Neutrophil (primary cell): ENCODE results near the gene RALGAPA2.

Source experiments
- H3K27ac ChIP-seq: fragments of 200-600 bp; sonication (generic); 2 replicates; pipeline ENCODE4 v1.5.1; 2016; ENCODE audit warnings: mild to moderate bottlenecking, moderate library complexity
- H3K27me3 ChIP-seq: fragments of 200-600 bp; sonication (generic); 2 replicates; pipeline ENCODE4 v1.6.0; 2016; ENCODE audit warnings: mild to moderate bottlenecking
- H3K36me3 ChIP-seq: fragments of 200-600 bp; sonication (generic); 2 replicates; pipeline ENCODE4 v1.5.1; 2017
- H3K4me1 ChIP-seq, 2 experiments: fragments of 200-600 bp in 1 of 2; sonication (generic) in 1 of 2; 1 replicate in 1 of 2; 2 replicates in 1 of 2; pipeline versions ENCODE4 v1.5.1 to v1.6.1; 2013 to 2016; ENCODE audit warnings: low read depth in 1 of 2, low read length in 1 of 2, mild to moderate bottlenecking in 1 of 2, moderate library complexity in 1 of 2; ENCODE audit not compliant: control insufficient read depth in 1 of 2, insufficient read depth in 1 of 2
- H3K4me3 ChIP-seq, 2 experiments: fragments of 200-600 bp in 1 of 2; sonication (generic) in 1 of 2; 1 replicate in 1 of 2; 2 replicates in 1 of 2; pipeline ENCODE4 v1.5.1; 2013 to 2016; ENCODE audit warnings: low read depth in 1 of 2, low read length in 1 of 2, mild to moderate bottlenecking in 1 of 2, moderate library complexity in 1 of 2
- H3K9me3 ChIP-seq: fragments of 200-600 bp; sonication (generic); 2 replicates; pipeline ENCODE4 v1.5.1; 2016
- TF ChIP-seq, protein P1 (sequence below): fragments of 200-600 bp; sonication (generic); IDR thresholded peaks from 2 replicates; pipeline ENCODE4 v1.5.1; 2016; ENCODE audit warnings: antibody characterized with exemption

The RALGAPA2 gene

DNA sequence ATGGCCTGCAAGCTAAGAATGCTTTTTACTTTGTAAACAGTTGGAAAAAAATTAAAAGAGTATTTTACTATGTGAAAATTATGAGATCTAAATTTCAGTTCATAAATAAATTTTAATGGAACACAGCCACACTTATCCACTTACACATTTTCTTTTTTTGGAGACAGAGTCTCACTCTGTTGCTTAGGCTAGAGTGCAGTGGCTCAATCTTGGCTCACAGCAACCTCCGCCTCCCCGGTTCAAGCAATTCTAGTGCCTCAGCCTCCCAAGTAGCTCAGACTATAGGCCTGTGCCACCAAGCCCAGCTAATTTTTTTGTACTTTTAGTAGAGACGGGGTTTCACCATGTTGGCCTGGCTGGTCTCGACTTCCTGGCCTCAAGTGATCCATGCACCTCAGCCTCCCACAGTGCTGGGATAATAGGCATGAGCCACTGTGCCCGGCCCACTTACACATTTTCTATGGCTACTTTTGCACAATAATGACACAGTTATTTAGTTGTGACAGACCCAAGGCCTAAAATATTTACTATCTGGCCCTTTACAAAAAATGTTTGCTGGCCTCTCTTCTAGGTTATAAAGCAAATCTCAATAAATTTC, 234.9 kb downstream of the RALGAPA2 start:
- Histone ChIP-seq H3K4me1 (no peaks in the 10 kb centered on the region), H3K9me3 (no peaks in the 10 kb centered on the region), H3K36me3 (peaks cover 31% of the 10 kb centered on the region), H3K27me3 (no peaks in the 10 kb centered on the region), H3K4me3 (no peak overlapping the region), H3K27ac (no peak overlapping the region)
- TF ChIP-seq, protein P1, sequence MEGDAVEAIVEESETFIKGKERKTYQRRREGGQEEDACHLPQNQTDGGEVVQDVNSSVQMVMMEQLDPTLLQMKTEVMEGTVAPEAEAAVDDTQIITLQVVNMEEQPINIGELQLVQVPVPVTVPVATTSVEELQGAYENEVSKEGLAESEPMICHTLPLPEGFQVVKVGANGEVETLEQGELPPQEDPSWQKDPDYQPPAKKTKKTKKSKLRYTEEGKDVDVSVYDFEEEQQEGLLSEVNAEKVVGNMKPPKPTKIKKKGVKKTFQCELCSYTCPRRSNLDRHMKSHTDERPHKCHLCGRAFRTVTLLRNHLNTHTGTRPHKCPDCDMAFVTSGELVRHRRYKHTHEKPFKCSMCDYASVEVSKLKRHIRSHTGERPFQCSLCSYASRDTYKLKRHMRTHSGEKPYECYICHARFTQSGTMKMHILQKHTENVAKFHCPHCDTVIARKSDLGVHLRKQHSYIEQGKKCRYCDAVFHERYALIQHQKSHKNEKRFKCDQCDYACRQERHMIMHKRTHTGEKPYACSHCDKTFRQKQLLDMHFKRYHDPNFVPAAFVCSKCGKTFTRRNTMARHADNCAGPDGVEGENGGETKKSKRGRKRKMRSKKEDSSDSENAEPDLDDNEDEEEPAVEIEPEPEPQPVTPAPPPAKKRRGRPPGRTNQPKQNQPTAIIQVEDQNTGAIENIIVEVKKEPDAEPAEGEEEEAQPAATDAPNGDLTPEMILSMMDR: no peak

DNA sequence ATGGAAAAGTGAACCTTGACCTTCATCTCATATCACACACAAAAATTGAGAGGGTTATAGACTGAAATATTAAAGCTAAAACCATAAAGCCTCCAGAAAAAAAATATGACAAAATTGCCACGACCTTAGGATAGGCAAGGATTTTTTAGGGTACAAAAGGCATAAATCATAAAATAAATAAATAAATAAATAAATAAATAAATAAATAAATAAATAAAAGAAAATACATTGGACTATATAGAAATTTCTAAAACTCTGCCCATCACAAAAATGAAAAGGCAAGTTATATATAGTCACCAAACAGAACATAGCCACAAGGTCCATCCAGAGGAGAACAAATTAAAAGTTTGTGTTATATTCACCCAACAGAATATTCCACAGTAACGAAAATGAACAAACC, 235.9 kb downstream of the RALGAPA2 start:
- Histone ChIP-seq H3K27ac (no peak overlapping the region), H3K36me3 (peaks cover 30% of the 10 kb centered on the region), H3K27me3 (no peaks in the 10 kb centered on the region), H3K4me3 (no peak overlapping the region), H3K4me1 (no peaks in the 10 kb centered on the region), H3K9me3 (no peaks in the 10 kb centered on the region)
- TF ChIP-seq, protein P1: no peak

DNA sequence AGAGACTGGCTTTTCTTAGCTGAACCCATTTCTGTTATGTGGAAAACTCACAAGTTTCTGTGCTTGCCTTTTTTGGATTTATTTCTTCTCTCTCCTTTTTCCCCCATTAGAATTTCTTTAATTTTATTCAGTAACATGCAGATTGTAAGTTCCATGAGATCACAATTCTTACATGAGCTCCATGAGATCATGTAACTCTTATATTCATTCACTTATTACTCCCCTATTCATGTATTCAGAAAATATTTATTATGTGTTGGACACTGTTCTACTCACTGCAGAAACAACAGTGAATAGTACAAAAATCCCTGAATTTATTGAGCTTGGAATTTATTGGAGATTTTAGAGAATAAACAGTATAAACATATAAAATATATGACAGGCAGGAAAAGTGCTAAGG, 238.8 kb downstream of the RALGAPA2 start:
- Histone ChIP-seq H3K27me3 (no peaks in the 10 kb centered on the region), H3K4me1 (no peaks in the 10 kb centered on the region), H3K4me3 (no peak overlapping the region), H3K9me3 (no peaks in the 10 kb centered on the region), H3K36me3 (peaks cover 32% of the 10 kb centered on the region), H3K27ac (no peak overlapping the region)
- TF ChIP-seq, protein P1: no peak

DNA sequence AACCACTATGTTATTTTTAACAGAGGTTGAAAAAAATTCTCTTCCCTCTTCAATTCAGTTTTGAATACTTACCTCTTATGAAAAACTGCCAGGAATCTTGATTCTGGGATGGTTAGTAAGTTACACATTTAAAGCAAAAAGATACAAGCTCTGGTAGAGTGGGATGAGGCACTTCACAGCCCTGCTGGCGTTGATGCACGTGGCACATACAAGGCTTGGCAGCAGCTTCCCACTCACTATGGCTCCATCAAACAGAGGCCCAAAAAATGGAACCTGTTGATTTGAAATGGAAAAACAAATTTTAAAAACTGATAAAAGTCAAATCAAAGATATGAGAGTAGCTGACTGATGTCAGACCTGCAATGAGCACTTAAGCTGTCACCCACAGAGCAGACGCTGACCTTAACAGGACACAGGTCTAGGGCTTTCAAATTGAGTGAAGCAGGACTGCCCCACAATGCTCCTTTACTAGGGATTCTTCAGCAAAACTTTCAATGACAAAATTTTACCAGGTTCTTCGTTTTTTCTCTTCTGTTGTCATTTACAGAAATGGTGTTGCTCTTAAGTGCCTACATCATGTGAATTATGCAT, 239.7 kb downstream of the RALGAPA2 start:
- Histone ChIP-seq H3K4me1 (no peaks in the 10 kb centered on the region), H3K27me3 (no peaks in the 10 kb centered on the region), H3K36me3 (peaks cover 41% of the 10 kb centered on the region), H3K9me3 (no peaks in the 10 kb centered on the region), H3K27ac (no peak overlapping the region), H3K4me3 (no peak overlapping the region)
- TF ChIP-seq, protein P1: no peak

DNA sequence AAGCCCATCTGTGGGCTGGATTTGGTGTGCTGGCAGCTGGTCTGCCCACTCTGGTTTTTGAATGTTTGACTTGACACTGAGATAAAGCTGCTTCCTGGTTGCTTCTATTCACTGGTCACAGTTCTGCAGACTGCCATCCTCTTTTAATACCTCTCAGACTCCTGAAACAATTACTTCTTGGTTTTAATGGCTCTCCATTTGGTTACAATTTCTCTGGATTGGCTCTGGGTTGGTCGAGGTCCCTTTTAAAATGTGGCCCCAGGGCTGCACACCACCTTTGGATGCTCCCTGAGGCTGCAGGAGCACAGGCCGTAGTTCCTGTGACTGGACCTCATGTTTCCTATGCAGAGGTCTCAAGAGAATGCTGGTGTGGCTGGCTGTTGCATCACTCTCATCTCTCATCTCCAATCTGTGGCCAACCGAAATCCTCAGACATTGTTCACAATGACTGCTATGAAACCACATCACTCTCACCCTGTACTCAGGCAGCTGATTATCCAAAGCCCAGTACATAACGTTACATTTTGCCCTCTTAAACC, 246.0 kb downstream of the RALGAPA2 start:
- H3K27ac ChIP-seq: no peak overlapping the region
- TF ChIP-seq, protein P1: no peak
- no peaks in the 10 kb centered on the region for H3K9me3 ChIP-seq
- H3K4me1 ChIP-seq: no peaks in the 10 kb centered on the region
- H3K36me3 ChIP-seq: peaks cover 57% of the 10 kb centered on the region
- H3K27me3 ChIP-seq: no peaks in the 10 kb centered on the region
- H3K4me3 ChIP-seq: no peak overlapping the region
